Endothelial cell of umbilical vein (primary cell): ENCODE data around the gene SLC25A44. TPM values are rescaled to one million over a fixed set of nuclear protein-coding genes. Genes with fewer than 3 reads are reported as not detected.

Source experiments
- BruUV-seq: library from RNA; stranded (reverse); fragments of 400-500 nt; replicated peaks from 2 replicates; lab custom pipeline; 2021; lab: Mats Ljungman, UMichigan
- CTCF ChIA-PET: fragments of 300-600, 350-600 bp; sonication (Branson Sonifier 250); formaldehyde crosslinking; loops from one replicate; lab custom pipeline; 2021; ENCODE audit warnings: antibody characterized with exemption, inconsistent platforms; lab: Charles Lee
- POLR2A ChIA-PET: fragments of 300-600, 350-600 bp; sonication (Branson Sonifier 250); formaldehyde crosslinking; loops from one replicate; lab custom pipeline; 2021; ENCODE audit warnings: antibody characterized with exemption, inconsistent platforms; lab: Charles Lee
- DNase-seq: peaks from one replicate; pipeline ENCODE4 v3.0.0-alpha.2; 2011; ENCODE audit warnings: low read depth, low spot score
- FAIRE-seq: peaks from 2 replicates; lab custom pipeline; 2011; peaks lifted over from hg19 to GRCh38; lab: Jason Lieb, UNC
- H2AFZ ChIP-seq: 2 replicates; pipeline ENCODE4 v1.6.0; 2012; ENCODE audit warnings: low read depth, low read length, control low read depth, inconsistent platforms
- H3K27ac ChIP-seq: 2 replicates; pipeline ENCODE4 v1.5.1; 2011; ENCODE audit warnings: low read depth, mild to moderate bottlenecking, control low read depth, low read length, moderate library complexity; ENCODE audit not compliant: insufficient read depth
- H3K27me3 ChIP-seq, 2 experiments: 2 replicates each; pipeline versions ENCODE4 v1.6.0 to v1.6.1; 2011; ENCODE audit warnings: low read length in 2 of 2, mixed read lengths in 1 of 2; ENCODE audit not compliant: control insufficient read depth in 2 of 2, insufficient read depth in 2 of 2
- H3K36me3 ChIP-seq, 2 experiments: 2 replicates in 1 of 2; 3 replicates in 1 of 2; pipeline ENCODE4 v1.5.1; 2011; ENCODE audit warnings: low read length in 2 of 2, mild to moderate bottlenecking in 1 of 2, moderate library complexity in 1 of 2; ENCODE audit not compliant: control insufficient read depth in 2 of 2, insufficient read depth in 2 of 2; ENCODE audit errors: extremely low read depth in 1 of 2
- H3K4me1 ChIP-seq: 3 replicates; pipeline ENCODE4 v1.5.1; 2011; ENCODE audit warnings: mild to moderate bottlenecking, low read length; ENCODE audit not compliant: control insufficient read depth, insufficient read depth; ENCODE audit errors: extremely low read depth
- H3K4me2 ChIP-seq: 2 replicates; pipeline ENCODE4 v1.6.1; 2011; ENCODE audit warnings: low read length, control low read depth, mixed read lengths; ENCODE audit not compliant: insufficient read depth
- H3K4me3 ChIP-seq, 3 experiments: fragments of 200-600 bp in 1 of 3; sonication (generic), shearing (Covaris generic) in 1 of 3; replicated peaks in 1 of 3; 2 replicates each; pipeline ENCODE4 v1.5.1; 2011 to 2016; ENCODE audit warnings: control low read depth in 3 of 3, low read length in 3 of 3, mild to moderate bottlenecking in 2 of 3, inconsistent platforms in 1 of 3, low read depth in 1 of 3, moderate library complexity in 1 of 3; ENCODE audit not compliant: insufficient read depth in 1 of 3
- H3K79me2 ChIP-seq: 2 replicates; pipeline ENCODE4 v1.6.0; 2012; ENCODE audit warnings: low read length, inconsistent platforms; ENCODE audit not compliant: control insufficient read depth, insufficient read depth
- H3K9ac ChIP-seq: replicated peaks from 2 replicates; pipeline ENCODE3; 2011; ENCODE audit warnings: low read length, control low read depth; ENCODE audit not compliant: insufficient read depth; ENCODE audit errors: extremely low read depth
- H3K9me1 ChIP-seq: replicated peaks from 3 replicates; pipeline ENCODE4 v1.6.0; 2011; ENCODE audit warnings: mild to moderate bottlenecking, low read length; ENCODE audit not compliant: control insufficient read depth, insufficient read depth; ENCODE audit errors: extremely low read depth
- H3K9me3 ChIP-seq: replicated peaks from 2 replicates; pipeline ENCODE4 v1.5.1; 2012; ENCODE audit warnings: low read length, inconsistent platforms; ENCODE audit not compliant: control insufficient read depth, insufficient read depth
- H4K20me1 ChIP-seq: replicated peaks from 2 replicates; pipeline ENCODE3; 2011; ENCODE audit warnings: mild to moderate bottlenecking, low read length; ENCODE audit not compliant: control insufficient read depth, insufficient read depth; ENCODE audit errors: extremely low read depth
- CTCF ChIP-seq, 2 donors: IDR thresholded peaks; 1 replicate in 1 of 2; 2 replicates in 1 of 2; pipeline ENCODE4 v1.5.1; 2011; ENCODE audit warnings: low read length in 2 of 2, mild to moderate bottlenecking in 2 of 2, moderate library complexity in 2 of 2, control low read depth in 1 of 2, inconsistent platforms in 1 of 2, low read depth in 1 of 2; ENCODE audit not compliant: insufficient read depth in 1 of 2; ENCODE audit errors: extremely low read depth in 1 of 2
- EZH2 ChIP-seq: IDR thresholded peaks from 2 replicates; pipeline ENCODE4 v1.6.1; 2012; ENCODE audit warnings: borderline replicate concordance, low read depth, mild to moderate bottlenecking, moderate library complexity, low read length, inconsistent platforms; ENCODE audit not compliant: severe bottlenecking
- FOS ChIP-seq: IDR thresholded peaks from 2 replicates; pipeline ENCODE4 v1.6.1; 2011; ENCODE audit warnings: mild to moderate bottlenecking, low read length, moderate library complexity, borderline replicate concordance; ENCODE audit not compliant: insufficient read depth
- GATA2 ChIP-seq: IDR thresholded peaks from 2 replicates; pipeline ENCODE4 v1.7.0; 2011; ENCODE audit warnings: low read depth, mild to moderate bottlenecking, moderate library complexity, mixed read lengths, low read length; ENCODE audit not compliant: insufficient read length, insufficient read depth
- JUN ChIP-seq: IDR thresholded peaks from 2 replicates; pipeline ENCODE4 v1.6.1; 2011; ENCODE audit warnings: borderline replicate concordance, low read depth; ENCODE audit not compliant: insufficient read length, insufficient read depth
- MAX ChIP-seq: IDR thresholded peaks from 2 replicates; pipeline ENCODE4 v1.6.1; 2011; ENCODE audit not compliant: insufficient read depth, insufficient read length
- MYC ChIP-seq: IDR thresholded peaks from one replicate; pipeline ENCODE4 v1.6.1; 2011; ENCODE audit warnings: mild to moderate bottlenecking, low read depth, low read length
- POLR2A ChIP-seq: IDR thresholded peaks from 2 replicates; pipeline ENCODE4 v1.6.1; 2012; ENCODE audit warnings: low read depth, mild to moderate bottlenecking, control low read depth, low read length
- POLR2AphosphoS5 ChIP-seq: IDR thresholded peaks from 2 replicates; pipeline ENCODE4 v1.6.1; 2012; ENCODE audit warnings: low read depth, mild to moderate bottlenecking, control low read depth, low read length, moderate library complexity; ENCODE audit not compliant: insufficient read depth
- dilution Hi-C: fragments of 300-500 bp; cut with MboI; formaldehyde crosslinking; loops from one replicate; pipeline ENCODE4 v1.15.0; 2019; ENCODE audit warnings: low sequenced_read_pairs; ENCODE audit not compliant: extremely low pct_ligation_motif_present
- intact Hi-C: fragments of 100-400 bp; cut with micrococcal nuclease; formaldehyde crosslinking; loops from one replicate; pipeline ENCODE4 v1.10.0; 2022
- polyA plus RNA-seq, 4 experiments: library from polyadenylated mRNA; depleted of rRNA in 3 of 4; stranded (reverse) in 3 of 4; unstranded in 1 of 4; fragments of >200 nt; gene quantifications; 2 replicates each; pipeline versions ENCODE4 v1.2.1 to v1.2.3, GENCODE V29; 2011 to 2012; ENCODE audit warnings: missing spikeins in 1 of 4
- total RNA-seq: library from RNA; stranded (reverse); gene quantifications from 2 replicates; pipeline ENCODE4 v1.2.3, GENCODE V29; 2021

The SLC25A44 gene
- total and polyA plus RNA-seq, 2 donors (not counting 3 experiments of a cell fraction or from before 2014, with no cell fraction given), result 24.0 to 30.6 TPM

- CTCF ChIA-PET, result interaction anchor here (0.5 to 14.2 kb wide), 13 partner anchors 9 to 80 kb away, joined by 3 to 489 read pairs (median 7); partner anchors contain the start of genes PMF1 and SLC25A44
- FAIRE-seq (no peak), DNase-seq (peak; percentile 60)
- H3K4me3 ChIP-seq, result no peak overlapping the region
- peak overlapping the region; percentile 17 for H3K9ac ChIP-seq
- H3K9me3 ChIP-seq, result no peaks in the 10 kb centered on the region
- H4K20me1 ChIP-seq, result no peaks in the 10 kb centered on the region
- intact Hi-C loops, result loop anchor here (1.0 kb wide), 5 partner anchors 46 to 172 kb away; partner anchors contain the start of gene PMF1
- peak overlapping the region; percentile 18 for H3K4me2 ChIP-seq
- H3K4me1 ChIP-seq, result peaks cover 24% of the 10 kb centered on the region
- no peaks in the 10 kb centered on the region for H3K9me1 ChIP-seq
- no peaks in the 10 kb centered on the region for H3K27me3 ChIP-seq
- POLR2A ChIA-PET, result interaction anchor here (1.3 to 2.4 kb wide), 2 partner anchors 66 to 78 kb away, joined by 3 to 6 read pairs; partner anchors contain the start of gene PMF1
- BruUV-seq, result no TSS peak
- H3K79me2 ChIP-seq, result no peaks in the 10 kb centered on the region
- dilution Hi-C loops, result no loop called here
- TF ChIP-seq EZH2, result no peak
- no peak for TF ChIP-seq POLR2A
- no peak for TF ChIP-seq FOS
- TF ChIP-seq JUN, result no peak
- no peak for TF ChIP-seq GATA2
- TF ChIP-seq POLR2AphosphoS5, result no peak
- TF ChIP-seq CTCF (IDR thresholded peaks at IDR 0.05; ENCODE audit: extremely low read depth in 1 of 2, insufficient read depth in 1 of 2, low read depth in 1 of 2, low read length in 2 of 2), result no peak
- TF ChIP-seq MAX, result no peak
- TF ChIP-seq MYC, result no peak
- H2AFZ ChIP-seq, result peak overlapping the region; percentile 54
- H3K27ac ChIP-seq, result peak overlapping the region; percentile 18
- H3K36me3 ChIP-seq, result no peaks in the 10 kb centered on the region
Measured at GRCh38 chr1:156146769-156147405, 47.0 kb upstream of the SLC25A44 start.
